Measurements from ENCODE around the gene FBXO27. TPM values are rescaled to one million over a fixed set of nuclear protein-coding genes. Genes with fewer than 3 reads are reported as not detected.

The FBXO27 gene
- total RNA-seq, 1 donor, result 7.2 TPM

DNA sequence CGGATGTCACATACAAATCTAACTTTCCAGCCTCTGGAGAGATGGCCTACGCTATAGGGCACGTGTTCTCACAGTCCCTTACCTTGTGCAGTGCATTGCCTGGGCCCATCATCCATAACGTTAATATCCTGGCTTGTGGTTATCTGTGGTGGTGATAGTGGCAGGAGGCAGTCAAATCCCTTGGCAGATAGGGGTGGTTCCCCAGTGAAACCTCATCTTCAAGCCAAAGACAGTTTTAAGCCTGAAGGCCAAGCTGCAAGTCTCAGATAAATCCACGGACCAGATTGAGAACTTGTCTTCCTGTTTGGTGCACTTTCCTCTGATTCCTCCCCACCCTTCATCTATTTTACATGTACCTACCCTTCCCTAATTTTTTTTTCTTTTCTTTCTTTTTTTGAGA lies 52.5 kb downstream of the FBXO27 start:
- no peak overlapping the region for H3K4me3 ChIP-seq (ENCODE audit: low read depth, low read length)
- DNase-seq (ENCODE audit: low read depth), result no peak
- TF ChIP-seq, protein P1, sequence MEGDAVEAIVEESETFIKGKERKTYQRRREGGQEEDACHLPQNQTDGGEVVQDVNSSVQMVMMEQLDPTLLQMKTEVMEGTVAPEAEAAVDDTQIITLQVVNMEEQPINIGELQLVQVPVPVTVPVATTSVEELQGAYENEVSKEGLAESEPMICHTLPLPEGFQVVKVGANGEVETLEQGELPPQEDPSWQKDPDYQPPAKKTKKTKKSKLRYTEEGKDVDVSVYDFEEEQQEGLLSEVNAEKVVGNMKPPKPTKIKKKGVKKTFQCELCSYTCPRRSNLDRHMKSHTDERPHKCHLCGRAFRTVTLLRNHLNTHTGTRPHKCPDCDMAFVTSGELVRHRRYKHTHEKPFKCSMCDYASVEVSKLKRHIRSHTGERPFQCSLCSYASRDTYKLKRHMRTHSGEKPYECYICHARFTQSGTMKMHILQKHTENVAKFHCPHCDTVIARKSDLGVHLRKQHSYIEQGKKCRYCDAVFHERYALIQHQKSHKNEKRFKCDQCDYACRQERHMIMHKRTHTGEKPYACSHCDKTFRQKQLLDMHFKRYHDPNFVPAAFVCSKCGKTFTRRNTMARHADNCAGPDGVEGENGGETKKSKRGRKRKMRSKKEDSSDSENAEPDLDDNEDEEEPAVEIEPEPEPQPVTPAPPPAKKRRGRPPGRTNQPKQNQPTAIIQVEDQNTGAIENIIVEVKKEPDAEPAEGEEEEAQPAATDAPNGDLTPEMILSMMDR (IDR thresholded peaks at IDR 0.05; ENCODE audit: insufficient read depth, low read length), result no peak

DNA sequence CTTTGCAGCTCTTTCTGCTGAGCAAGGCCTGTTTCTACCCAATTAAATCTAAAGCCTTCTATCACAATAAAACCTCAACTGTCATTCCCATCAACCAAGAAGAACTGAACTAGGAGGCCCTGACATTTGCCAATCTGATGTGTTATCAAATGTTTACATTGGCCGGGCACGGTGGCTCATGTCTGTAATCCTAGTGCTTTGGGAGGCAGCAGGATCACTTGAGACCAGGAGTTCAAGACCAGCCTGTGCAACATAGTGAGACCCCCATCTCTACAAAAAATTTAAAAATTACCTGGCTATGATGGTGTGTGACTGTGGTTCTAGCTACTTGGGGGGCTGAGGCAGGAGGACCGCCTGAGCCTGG lies 54.0 kb downstream of the FBXO27 start:
- no peak overlapping the region for H3K4me3 ChIP-seq (ENCODE audit: low read depth, low read length)
- DNase-seq (ENCODE audit: low read depth), result no peak
- TF ChIP-seq, protein P1 (IDR thresholded peaks at IDR 0.05; ENCODE audit: insufficient read depth, low read length), result no peak

DNA sequence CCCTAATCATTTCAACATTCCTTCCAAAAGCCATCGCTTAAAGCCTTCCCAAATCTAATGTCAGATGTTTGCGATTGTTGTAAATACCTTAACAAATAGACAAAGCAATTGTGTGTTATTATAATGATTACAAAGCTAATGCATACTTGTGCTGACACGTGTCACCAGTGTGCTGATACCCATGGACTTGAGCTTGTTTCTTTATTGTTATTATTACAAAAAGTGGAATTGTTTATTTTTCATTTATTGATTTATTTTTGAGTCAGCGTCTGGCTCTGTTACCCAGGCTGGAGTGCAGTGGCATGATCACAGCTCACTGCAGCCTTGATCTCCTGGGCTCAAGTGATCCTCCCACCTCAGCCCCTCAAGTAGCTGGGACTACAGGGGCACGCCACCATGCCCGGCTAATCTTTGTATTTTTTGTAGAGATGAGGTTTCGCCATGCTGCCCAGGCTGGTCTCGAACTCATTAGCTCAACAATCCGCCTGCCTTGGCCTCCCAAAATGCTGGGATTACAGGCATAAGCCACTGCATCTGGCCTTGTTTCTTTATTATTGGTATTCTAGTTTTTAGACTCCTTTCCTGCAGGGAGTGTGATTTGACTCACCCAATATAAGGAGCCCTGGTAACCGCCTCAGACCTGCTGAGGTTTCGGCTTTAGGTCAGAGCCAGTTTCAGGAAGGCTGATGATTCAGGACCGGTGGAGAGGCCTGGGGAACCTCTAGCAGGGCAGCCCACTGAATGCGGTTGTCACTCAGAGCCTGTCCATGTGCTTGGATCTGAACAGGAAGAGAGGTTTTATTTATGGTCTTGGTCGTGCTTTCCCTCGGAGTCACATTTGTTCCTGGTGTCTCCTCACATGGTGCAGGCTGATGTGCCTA lies 54.7 kb downstream of the FBXO27 start:
- DNase-seq (ENCODE audit: low read depth), result no peak
- no peak overlapping the region for H3K4me3 ChIP-seq (ENCODE audit: low read depth, low read length)
- TF ChIP-seq, protein P1 (IDR thresholded peaks at IDR 0.05; ENCODE audit: insufficient read depth, low read length), result no peak

DNA sequence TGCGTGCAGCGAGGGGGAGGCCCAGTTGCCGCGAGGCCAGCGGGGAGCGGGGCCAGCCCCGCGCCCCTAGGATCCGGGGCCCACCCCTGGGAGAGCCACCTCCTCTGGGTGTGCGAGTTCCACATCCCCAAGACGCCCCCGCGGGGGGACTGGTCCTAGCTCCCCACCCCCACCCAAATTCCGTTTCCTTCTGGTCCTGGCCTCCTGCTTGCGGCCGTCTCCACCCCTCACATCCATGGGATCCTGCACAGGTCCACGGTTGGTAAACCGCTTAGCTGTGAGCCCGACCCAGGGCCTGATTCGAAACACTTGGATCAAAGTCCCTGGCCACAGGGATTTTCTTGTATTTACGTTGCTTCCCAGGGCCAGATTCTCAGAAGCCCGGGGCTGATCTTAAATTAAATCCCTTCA lies 56.5 kb downstream of the FBXO27 start:
- peak overlapping the region; percentile 66 for H3K4me3 ChIP-seq (ENCODE audit: low read depth, low read length)
- TF ChIP-seq, protein P1 (IDR thresholded peaks at IDR 0.05; ENCODE audit: insufficient read depth, low read length), result no peak
- DNase-seq (ENCODE audit: low read depth), result peak; percentile 52

DNA sequence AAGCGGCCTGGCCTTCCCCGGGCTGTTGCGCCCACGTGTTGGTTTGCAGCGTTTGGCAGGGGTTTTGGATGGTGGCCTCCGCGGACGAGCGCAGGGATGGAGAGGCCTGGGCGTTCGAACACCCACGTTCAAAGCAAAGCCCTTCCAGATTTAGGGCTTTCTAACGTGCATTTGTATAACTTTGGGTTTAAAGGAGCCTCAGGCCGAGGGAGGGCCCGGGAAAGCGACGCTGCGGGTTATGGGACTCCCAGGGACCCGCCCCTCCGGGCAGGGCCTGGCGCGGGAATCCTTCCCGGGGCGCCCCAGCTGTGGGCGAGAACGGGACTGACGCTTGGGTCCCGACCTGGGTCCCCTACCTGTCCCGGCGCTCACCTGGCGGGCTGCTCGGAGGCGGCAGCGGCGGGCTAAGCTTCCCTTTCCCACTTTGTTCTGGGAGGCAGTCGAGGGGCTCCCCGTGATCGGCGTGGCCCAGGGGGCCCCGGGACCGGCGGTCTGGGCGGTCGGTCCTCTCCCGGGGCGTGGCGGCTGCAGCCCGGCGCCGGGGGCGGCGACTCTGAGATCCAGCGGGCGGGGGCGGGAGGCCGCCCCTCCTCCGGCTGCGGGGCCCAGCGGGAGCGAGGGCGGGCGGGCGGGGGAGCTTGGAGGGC lies 57.0 kb downstream of the FBXO27 start, which contains the start of gene FBXO17:
TSS of gene FBXO17 (minus strand) at position 529 of the 647 bp plus-strand sequence. CDS start 25,423 bp downstream, outside the sequence.
- TF ChIP-seq, protein P1 (IDR thresholded peaks at IDR 0.05; ENCODE audit: insufficient read depth, low read length), result no peak
- peak within 1 kb of the TSS; percentile 77 for H3K4me3 ChIP-seq (ENCODE audit: low read depth, low read length)
- peak; percentile 71 for DNase-seq (ENCODE audit: low read depth)

DNA sequence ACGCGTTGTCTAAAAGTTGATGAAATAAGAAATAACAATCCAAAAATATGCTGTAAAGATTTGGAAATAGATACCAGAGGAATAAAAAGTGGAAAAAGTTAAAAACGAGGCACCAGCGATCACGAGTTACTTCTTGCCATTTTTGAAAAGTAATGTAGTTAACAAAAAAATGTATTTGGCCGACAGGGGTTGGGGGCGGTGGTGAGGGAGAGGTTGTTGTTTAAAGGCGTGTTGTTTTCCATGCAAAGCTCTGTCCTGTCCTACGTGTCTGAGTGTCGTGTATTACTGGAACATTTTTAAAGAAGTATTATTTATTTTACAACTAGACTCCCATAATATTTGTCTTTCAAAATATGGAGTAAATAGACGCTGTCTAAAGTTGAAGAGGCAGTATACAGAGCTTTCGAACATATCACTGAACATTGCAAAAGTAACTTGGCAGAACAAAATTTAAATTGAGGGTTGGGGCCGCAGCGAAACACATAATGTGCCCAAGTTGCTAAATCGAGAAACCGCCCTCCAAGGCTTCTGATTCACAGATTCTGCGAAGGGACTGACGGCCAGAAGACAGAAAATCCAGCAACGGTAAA lies 57.6 kb downstream of the FBXO27 start:
- H3K4me3 ChIP-seq (ENCODE audit: low read depth, low read length), result peak overlapping the region; percentile 77
- TF ChIP-seq, protein P1 (IDR thresholded peaks at IDR 0.05; ENCODE audit: insufficient read depth, low read length), result peak; percentile 17
- peak; percentile 35 for DNase-seq (ENCODE audit: low read depth)

Other genes with a start within 250 kb of the FBXO27 start
- gene LGALS7B, start 243.3 kb downstream of the FBXO27 start, total RNA-seq (ENCODE audit: low replicate concordance), result not detected in 2 replicates
- 0.82 TPM in 1 of 2 replicates, not detected in the other for gene LGALS4, start 219.6 kb downstream of the FBXO27 start, total RNA-seq (ENCODE audit: low replicate concordance)
- gene ECH1, start 200.8 kb downstream of the FBXO27 start, total RNA-seq (ENCODE audit: low replicate concordance), result 22.0 and 27.1 TPM in 2 replicates
- gene HNRNPL, start 182.6 kb downstream of the FBXO27 start, total RNA-seq (ENCODE audit: low replicate concordance), result 122 and 254 TPM in 2 replicates
- 0.81 and 1.3 TPM in 2 replicates for gene RINL, start 154.3 kb downstream of the FBXO27 start, total RNA-seq (ENCODE audit: low replicate concordance)
- 44.9 and 53.8 TPM in 2 replicates for gene SIRT2, start 132.9 kb downstream of the FBXO27 start, total RNA-seq (ENCODE audit: low replicate concordance)
- 8.0 and 11.0 TPM in 2 replicates for gene NFKBIB, start 132.6 kb downstream of the FBXO27 start, total RNA-seq (ENCODE audit: low replicate concordance)
- gene CCER2, start 120.4 kb downstream of the FBXO27 start, total RNA-seq (ENCODE audit: low replicate concordance), result not detected in 2 replicates
- gene SARS2, start 101.8 kb downstream of the FBXO27 start, total RNA-seq (ENCODE audit: low replicate concordance), result 15.0 and 15.5 TPM in 2 replicates
- 11.6 and 20.2 TPM in 2 replicates for gene MRPS12, start 101.6 kb downstream of the FBXO27 start, total RNA-seq (ENCODE audit: low replicate concordance)
- 22.9 and 56.3 TPM in 2 replicates for gene FBXO17, start 56.8 kb downstream of the FBXO27 start, total RNA-seq (ENCODE audit: low replicate concordance)
- gene ACP7, start 51.8 kb upstream of the FBXO27 start, total RNA-seq (ENCODE audit: low replicate concordance), result 0.45 TPM in 1 of 2 replicates, not detected in the other
- gene PAK4, start 93.2 kb upstream of the FBXO27 start, total RNA-seq (ENCODE audit: low replicate concordance), result 7.6 and 9.0 TPM in 2 replicates
- not detected in 2 replicates for gene NCCRP1, start 164.4 kb upstream of the FBXO27 start, total RNA-seq (ENCODE audit: low replicate concordance)
- not detected in 2 replicates for gene SYCN, start 171.7 kb upstream of the FBXO27 start, total RNA-seq (ENCODE audit: low replicate concordance)
- not detected in 2 replicates for gene IFNL3, start 212.5 kb upstream of the FBXO27 start, total RNA-seq (ENCODE audit: low replicate concordance)
- gene IFNL4, start 216.3 kb upstream of the FBXO27 start, total RNA-seq (ENCODE audit: low replicate concordance), result not detected in 2 replicates
- gene IFNL2, start 235.8 kb upstream of the FBXO27 start, total RNA-seq (ENCODE audit: low replicate concordance), result not detected in 2 replicates